K562 (cell line): ENCODE data around the gene LPXN. TPM values are rescaled to one million over a fixed set of nuclear protein-coding genes. Genes with fewer than 3 reads are reported as not detected.

ENCODE experiments used
- CUX1 ChIP-seq: fragments of 200-800 bp; sonication (Bioruptor generic); IDR thresholded peaks from 2 replicates; pipeline ENCODE4 v1.6.1; 2016; ENCODE audit warnings: missing genetic modification characterization, missing compliant biosample characterization
- GATAD2A ChIP-seq: fragments of 450-650 bp; IDR thresholded peaks from 2 replicates; pipeline ENCODE4 v1.6.1; 2017
- GATAD2B ChIP-seq: fragments of 450-650 bp; IDR thresholded peaks from 2 replicates; pipeline ENCODE4 v1.6.1; 2017; ENCODE audit warnings: mild to moderate bottlenecking, borderline replicate concordance
- NONO ChIP-seq, 2 experiments: fragments of 200-400 bp in 1 of 2; fragments of 450-650 bp in 1 of 2; formaldehyde crosslinking in 1 of 2; IDR thresholded peaks; 2 replicates each; pipeline ENCODE4 v1.6.1; 2017; ENCODE audit warnings: low read depth in 2 of 2, mild to moderate bottlenecking in 2 of 2, moderate library complexity in 2 of 2, low read length in 1 of 2
- PKNOX1 ChIP-seq: fragments of 450-650 bp; IDR thresholded peaks from 2 replicates; pipeline ENCODE4 v1.6.1; 2016
- RBM17 ChIP-seq: fragments of 200-400 bp; formaldehyde crosslinking; IDR thresholded peaks from 2 replicates; pipeline ENCODE4 v1.6.1; 2017; ENCODE audit warnings: low read depth, mild to moderate bottlenecking, low read length, borderline replicate concordance
- SMARCA4 ChIP-seq: fragments of 450-650 bp; IDR thresholded peaks from 2 replicates; pipeline ENCODE4 v1.6.1; 2016
- SMARCE1 ChIP-seq: fragments of 450-650 bp; IDR thresholded peaks from 2 replicates; pipeline ENCODE4 v1.7.1; 2016; ENCODE audit warnings: mild to moderate bottlenecking
- TAF15 ChIP-seq: fragments of 200-400 bp; formaldehyde crosslinking; IDR thresholded peaks from 2 replicates; pipeline ENCODE4 v1.6.1; 2017; ENCODE audit warnings: mild to moderate bottlenecking, low read depth, low read length, moderate library complexity
- ZNF318 ChIP-seq, 2 experiments: fragments of 450-650 bp; IDR thresholded peaks; 2 replicates each; pipeline ENCODE4 v1.6.1; 2016; ENCODE audit warnings: mild to moderate bottlenecking in 2 of 2, borderline replicate concordance in 1 of 2, low read depth in 1 of 2, moderate library complexity in 1 of 2
- polyA plus RNA-seq, 8 experiments: library from polyadenylated mRNA; depleted of rRNA in 4 of 8; stranded (reverse) in 5 of 8; unstranded in 3 of 8; fragments of >200 nt; fragmentation: Nextera tagmentation in 2 of 8; fragmentation: Illumina TruSeq in 1 of 8; extraction: Ambion mirVana in 2 of 8; extraction: Trizol in 1 of 8; gene quantifications; 2 replicates each; pipeline versions ENCODE4 v1.2.1 to v1.2.3, GENCODE V29; 2011 to 2014; ENCODE audit warnings: inconsistent platforms in 1 of 8, missing spikeins in 1 of 8
- total RNA-seq, 7 experiments: library from RNA; depleted of rRNA in 6 of 7; stranded (reverse); fragments of >200 nt in 6 of 7; fragmentation: Illumina TruSeq in 2 of 7; extraction: Trizol in 2 of 7; gene quantifications; 2 replicates each; pipeline versions ENCODE4 v1.2.1 to v1.2.3, GENCODE V29; 2011 to 2021; ENCODE audit warnings: low replicate concordance in 1 of 7
- TF ChIP-seq, protein P1 (sequence below): fragments of 450-650 bp; formaldehyde crosslinking; IDR thresholded peaks from 2 replicates; pipeline ENCODE4 v1.4.0; 2020; ENCODE audit warnings: mild to moderate bottlenecking, mixed read lengths

Gene LPXN
- total and polyA plus RNA-seq, 9 of the 15 experiments (the other 6 are each of a cell fraction or from before 2014, with no cell fraction given) = 0.73 to 3.1 (median 2.0) TPM

DNA sequence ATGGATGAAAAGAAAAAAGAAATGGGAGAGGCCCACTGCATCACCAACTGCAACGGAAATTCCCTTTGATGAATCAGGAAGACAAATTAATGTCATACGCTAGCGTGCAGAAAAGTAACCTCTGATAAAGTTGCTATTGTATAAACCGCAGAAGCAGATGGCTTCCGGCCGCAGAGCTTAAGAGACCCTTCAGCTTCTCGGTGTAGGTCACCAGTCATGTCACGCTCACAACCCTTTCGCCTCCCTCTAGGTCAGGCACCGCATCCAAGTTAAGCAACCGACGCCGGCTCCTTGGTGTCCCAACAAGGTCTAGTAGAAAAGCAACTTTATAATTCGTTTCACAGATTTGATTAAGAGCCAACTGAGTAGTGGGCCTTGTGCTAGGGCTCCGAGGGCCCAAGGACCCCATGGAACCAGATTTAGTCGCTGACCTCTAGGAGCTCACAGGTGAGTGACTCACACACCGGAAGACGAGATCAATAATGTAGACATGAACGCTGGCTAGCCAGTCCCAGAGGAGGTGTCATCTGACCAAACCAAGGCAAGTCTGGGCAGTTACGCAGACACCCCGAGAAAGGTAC lies 2.0 kb upstream of the LPXN start (continued):
- TF ChIP-seq GATAD2B = peak; percentile 74
- TF ChIP-seq SMARCE1 = peak; percentile 77
- peak; percentile 62 for TF ChIP-seq PKNOX1
- peak; percentile 74 for TF ChIP-seq CUX1 (CRISPR knock-in tag)
- TF ChIP-seq ZNF318 (IDR thresholded peaks at IDR 0.05; ENCODE audit: borderline replicate concordance in 1 of 2, low read depth in 1 of 2) = peak in 1 of 2 experiments; percentile 16; a peak in 1 of 4 replicates
- TF ChIP-seq, protein P1, sequence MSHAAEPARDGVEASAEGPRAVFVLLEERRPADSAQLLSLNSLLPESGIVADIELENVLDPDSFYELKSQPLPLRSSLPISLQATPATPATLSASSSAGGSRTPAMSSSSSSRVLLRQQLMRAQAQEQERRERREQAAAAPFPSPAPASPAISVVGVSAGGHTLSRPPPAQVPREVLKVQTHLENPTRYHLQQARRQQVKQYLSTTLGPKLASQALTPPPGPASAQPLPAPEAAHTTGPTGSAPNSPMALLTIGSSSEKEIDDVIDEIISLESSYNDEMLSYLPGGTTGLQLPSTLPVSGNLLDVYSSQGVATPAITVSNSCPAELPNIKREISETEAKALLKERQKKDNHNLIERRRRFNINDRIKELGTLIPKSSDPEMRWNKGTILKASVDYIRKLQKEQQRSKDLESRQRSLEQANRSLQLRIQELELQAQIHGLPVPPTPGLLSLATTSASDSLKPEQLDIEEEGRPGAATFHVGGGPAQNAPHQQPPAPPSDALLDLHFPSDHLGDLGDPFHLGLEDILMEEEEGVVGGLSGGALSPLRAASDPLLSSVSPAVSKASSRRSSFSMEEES (CRISPR knock-in tag) = no peak
- TF ChIP-seq RBM17 = no peak
- no peak for TF ChIP-seq GATAD2A
- peak; percentile 75 for TF ChIP-seq SMARCA4
- TF ChIP-seq NONO (IDR thresholded peaks at IDR 0.05; ENCODE audit: low read depth in 2 of 2, low read length in 1 of 2) = 0 out of 4 replicates have a peak, but pooled peaks of 1 of the 2 experiments have one; percentile 10
- no peak for TF ChIP-seq TAF15
